IPS-18c (cell line): ENCODE data around the gene ROBO3.

Source experiments
- H3K4me3 ChIP-seq: 2 replicates; pipeline ENCODE4 v1.7.0; 2013; ENCODE audit warnings: low read depth, mild to moderate bottlenecking, low read length, moderate library complexity; ENCODE audit not compliant: insufficient read depth
- H3K9me3 ChIP-seq: one replicate; pipeline ENCODE4 v1.6.1; 2013; ENCODE audit warnings: mild to moderate bottlenecking, low read length, moderate library complexity; ENCODE audit not compliant: control insufficient read depth, insufficient read depth

The ROBO3 gene

GRCh38 chr11:124923296-124923695 lies 58.1 kb downstream of the ROBO3 start:
- H3K4me3 ChIP-seq = no peak overlapping the region
- H3K9me3 ChIP-seq = no peaks in the 10 kb centered on the region

- H3K9me3 ChIP-seq = no peaks in the 10 kb centered on the region
- no peak overlapping the region for H3K4me3 ChIP-seq
These were observed 63.9 kb downstream of the ROBO3 start for GRCh38 chr11:124928942-124929665.

- Histone ChIP-seq H3K9me3 (no peaks in the 10 kb centered on the region), H3K4me3 (no peak overlapping the region)
These were observed 65.6 kb downstream of the ROBO3 start for GRCh38 chr11:124930799-124931198.
